ENCODE results near the gene GNB1. TPM values are rescaled to one million over a fixed set of nuclear protein-coding genes. Genes with fewer than 3 reads are reported as not detected.
A peak's percentile ranks its signal among the peaks of the same experiment; 100 is the strongest.

Gene GNB1
- total and polyA plus RNA-seq, 9 of the 15 experiments (the other 6 are each of a cell fraction or from before 2014, with no cell fraction given), result 34.3 to 388 (median 114) TPM

DNA sequence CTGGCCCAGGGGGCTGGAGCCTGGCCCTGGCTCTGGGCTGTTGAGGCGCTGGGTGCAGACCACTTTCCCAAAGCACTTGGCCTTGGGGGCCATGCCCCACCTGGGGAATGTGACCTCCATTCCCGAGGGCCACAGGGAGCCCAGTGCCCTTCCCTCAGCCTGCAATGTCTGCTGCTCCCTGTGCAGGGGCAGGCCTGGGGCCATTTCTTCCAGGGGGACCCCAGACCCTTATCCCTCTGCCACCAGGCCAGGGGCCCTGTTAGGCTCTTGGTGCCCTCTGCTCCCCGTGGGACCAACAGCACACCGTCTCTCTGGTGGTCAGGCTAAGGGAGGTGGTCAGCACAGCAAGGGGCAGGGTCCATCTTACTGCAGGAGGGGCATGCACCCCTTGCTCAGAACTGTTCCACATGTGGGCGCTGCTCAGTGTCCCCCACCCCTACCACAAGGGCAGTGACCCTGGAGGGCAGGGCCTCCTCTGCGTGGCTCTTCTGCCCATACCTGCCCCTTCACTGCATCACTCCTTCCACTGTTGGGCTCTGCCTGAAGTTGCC is 29.2 kb upstream of the GNB1 start (continued):
- TF ChIP-seq ERF (CRISPR knock-in tag; IDR thresholded peaks at IDR 0.05) (0 out of 2 replicates have a peak, but pooled peaks have one; percentile 1), TBP (optimal IDR thresholded peaks at IDR 0.05; ENCODE audit: low read depth, low read length) (no peak), ZNF316 (IDR thresholded peaks at IDR 0.05) (no peak), ZNF507 (tag; conservative IDR thresholded peaks at IDR 0.05) (no peak), ZNF239 (CRISPR knock-in tag; IDR thresholded peaks at IDR 0.05) (no peak), ZNF165 (CRISPR knock-in tag; IDR thresholded peaks at IDR 0.05; ENCODE audit: borderline replicate concordance) (no peak), RFX5 (IDR thresholded peaks at IDR 0.05; ENCODE audit: low read depth, low read length) (no peak)
- TF ChIP-seq, protein P1, sequence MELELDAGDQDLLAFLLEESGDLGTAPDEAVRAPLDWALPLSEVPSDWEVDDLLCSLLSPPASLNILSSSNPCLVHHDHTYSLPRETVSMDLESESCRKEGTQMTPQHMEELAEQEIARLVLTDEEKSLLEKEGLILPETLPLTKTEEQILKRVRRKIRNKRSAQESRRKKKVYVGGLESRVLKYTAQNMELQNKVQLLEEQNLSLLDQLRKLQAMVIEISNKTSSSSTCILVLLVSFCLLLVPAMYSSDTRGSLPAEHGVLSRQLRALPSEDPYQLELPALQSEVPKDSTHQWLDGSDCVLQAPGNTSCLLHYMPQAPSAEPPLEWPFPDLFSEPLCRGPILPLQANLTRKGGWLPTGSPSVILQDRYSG (tag; conservative IDR thresholded peaks at IDR 0.05; ENCODE audit: low read depth), result no peak
- TF ChIP-seq, protein P2, sequence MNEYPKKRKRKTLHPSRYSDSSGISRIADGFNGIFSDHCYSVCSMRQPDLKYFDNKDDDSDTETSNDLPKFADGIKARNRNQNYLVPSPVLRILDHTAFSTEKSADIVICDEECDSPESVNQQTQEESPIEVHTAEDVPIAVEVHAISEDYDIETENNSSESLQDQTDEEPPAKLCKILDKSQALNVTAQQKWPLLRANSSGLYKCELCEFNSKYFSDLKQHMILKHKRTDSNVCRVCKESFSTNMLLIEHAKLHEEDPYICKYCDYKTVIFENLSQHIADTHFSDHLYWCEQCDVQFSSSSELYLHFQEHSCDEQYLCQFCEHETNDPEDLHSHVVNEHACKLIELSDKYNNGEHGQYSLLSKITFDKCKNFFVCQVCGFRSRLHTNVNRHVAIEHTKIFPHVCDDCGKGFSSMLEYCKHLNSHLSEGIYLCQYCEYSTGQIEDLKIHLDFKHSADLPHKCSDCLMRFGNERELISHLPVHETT (CRISPR knock-in tag; conservative IDR thresholded peaks at IDR 0.05 in 1 of 2, IDR thresholded peaks at IDR 0.05 in 1 of 2), result 0 out of 4 replicates have a peak, but pooled peaks of 1 of the 2 experiments have one; percentile 43
